HG02840 (cell line): ENCODE results near the gene ARHGEF5.
"Not testable (repeated sequence)": the region's sequence is repeated elsewhere in the genome, so short reads cannot be mapped to it uniquely, and the experiment has no call there.

Source experiments
- ATAC-seq: cut with Tn5 transposase; IDR thresholded peaks from one replicate; pipeline ENCODE4 v1.9.1; 2021; ENCODE audit warnings: mild to moderate bottlenecking, moderate library complexity, moderate number of reproducible peaks; ENCODE audit not compliant: unreplicated experiment, low FRiP score

ARHGEF5 gene

DNA sequence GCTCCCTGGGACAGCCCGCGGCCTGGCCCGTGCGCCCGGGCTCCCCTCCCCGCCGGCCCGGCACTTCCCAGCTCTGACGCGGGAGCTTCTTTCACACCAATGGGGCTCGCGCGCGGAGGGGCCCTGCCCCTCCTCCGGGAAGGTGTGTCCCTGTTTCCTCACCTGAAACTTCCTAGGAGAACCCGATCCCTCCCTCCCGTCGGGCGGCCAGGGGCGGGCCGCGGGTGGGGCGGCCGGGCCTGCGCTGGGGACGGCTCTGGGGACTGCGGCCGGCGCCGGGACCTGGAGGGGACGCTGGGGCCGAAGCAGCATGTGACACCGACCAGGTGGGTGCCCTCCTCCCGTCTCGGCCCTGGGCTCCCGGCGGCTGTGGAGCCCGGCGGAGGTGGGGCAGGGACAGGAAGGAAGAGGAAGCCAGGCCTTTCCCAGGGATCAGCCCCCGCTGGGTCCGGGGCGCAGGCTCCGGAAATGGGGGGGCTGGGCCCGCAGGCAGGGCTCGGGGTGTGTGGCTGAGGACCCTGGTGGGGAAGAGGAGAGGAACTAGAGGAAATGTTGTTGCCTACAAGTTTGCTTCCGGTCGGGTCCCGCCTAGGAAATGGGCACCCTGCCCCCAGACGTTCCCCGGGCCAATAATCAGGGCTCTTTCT is at the start of gene ARHGEF5:
Gene ARHGEF5, plus strand, starts transcription at position 227 of the 647 bp plus-strand sequence. CDS start 7,268 bp downstream, outside the sequence.
- peak; percentile 81 for ATAC-seq

DNA sequence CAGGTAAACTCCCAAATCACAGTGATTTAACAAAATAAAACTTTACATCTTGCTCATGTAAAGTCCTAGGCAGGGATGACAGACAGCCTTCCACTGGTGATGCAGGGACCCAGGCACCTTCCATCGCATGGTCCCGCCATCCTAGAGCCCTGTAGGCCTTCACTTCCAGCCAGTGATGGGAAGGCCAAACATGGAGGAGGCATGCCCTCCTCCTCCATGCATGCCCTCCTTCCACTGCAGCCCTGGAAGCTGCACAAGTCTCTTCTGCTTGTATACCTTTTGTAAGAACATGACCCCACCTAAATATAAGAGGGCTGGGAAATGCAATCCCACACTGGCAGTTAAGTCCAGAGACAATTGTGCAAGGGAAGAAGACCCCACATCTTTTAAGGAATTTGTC is 45.5 kb upstream of the ARHGEF5 start:
- not testable (repeated sequence) for ATAC-seq

DNA sequence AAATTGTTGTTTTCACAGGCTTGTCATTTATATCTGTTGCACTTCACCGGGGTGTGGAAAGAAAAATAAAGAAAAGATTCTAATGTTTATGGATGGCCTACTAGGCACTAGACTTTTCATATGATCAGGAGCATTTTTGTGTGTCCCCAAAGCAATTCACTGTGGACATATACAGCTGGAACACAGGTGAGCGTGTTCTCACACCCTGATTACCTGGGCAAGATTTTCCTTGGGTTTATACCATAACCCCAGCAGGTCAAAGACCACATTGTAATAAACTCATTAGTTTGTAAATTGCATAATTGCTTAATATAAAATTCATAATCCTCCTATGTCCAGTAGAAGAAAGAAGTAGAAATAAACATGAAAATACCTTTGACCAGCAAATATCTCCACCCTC is 44.0 kb upstream of the ARHGEF5 start:
- ATAC-seq = not testable (repeated sequence)

DNA sequence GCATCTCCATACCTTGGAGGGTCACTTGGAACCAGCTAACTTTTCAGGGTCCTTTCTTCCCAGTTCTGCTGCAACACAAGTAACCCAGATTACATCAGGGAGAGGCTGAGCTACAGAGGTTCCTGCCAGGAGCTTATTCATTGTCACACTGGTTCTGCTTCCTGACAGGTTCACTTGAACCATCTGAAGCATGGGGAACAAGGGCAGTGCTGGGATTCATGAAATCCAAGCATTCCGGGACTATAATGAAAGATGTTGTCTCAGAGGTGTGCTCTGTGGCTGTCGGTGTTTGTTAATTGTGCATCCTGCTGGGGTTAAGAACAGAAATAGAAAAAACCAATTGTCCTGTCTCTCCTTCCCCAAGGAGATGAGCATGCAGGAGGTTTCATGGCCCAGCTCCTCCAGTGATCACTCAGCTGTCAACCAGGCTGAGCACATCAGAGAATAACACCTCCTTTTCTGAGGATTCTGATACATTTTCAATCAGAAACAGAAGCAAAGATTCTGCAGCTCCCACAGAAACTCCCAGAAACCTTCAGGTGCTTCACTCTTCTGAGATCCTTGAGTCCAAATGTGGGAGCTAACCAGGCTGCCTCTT is 43.2 kb upstream of the ARHGEF5 start, which contains the start of gene OR2A1:
Gene OR2A1, plus strand, starts transcription at position 548 of the 598 bp plus-strand sequence. CDS start 5,706 bp downstream, outside the sequence.
- not testable (repeated sequence) for ATAC-seq

DNA sequence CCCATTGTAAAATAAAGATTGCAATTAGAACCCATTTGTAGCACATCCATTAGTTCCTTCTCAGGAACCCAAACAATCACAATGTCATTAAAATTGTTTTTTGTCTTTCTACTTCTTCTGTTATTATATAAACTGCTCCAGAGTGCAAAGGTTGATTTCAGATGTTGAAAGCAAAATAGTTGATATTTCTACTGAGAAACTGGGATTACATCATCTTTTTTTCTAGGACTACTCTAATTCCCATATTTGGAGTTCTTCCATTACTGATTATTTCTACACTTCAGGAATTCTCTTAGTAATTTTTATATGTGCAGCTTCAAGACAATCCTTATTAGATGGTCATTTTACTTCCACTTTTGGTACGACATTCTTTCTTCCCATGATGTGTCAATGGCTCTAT is 37.7 kb upstream of the ARHGEF5 start:
- ATAC-seq = not testable (repeated sequence)

DNA sequence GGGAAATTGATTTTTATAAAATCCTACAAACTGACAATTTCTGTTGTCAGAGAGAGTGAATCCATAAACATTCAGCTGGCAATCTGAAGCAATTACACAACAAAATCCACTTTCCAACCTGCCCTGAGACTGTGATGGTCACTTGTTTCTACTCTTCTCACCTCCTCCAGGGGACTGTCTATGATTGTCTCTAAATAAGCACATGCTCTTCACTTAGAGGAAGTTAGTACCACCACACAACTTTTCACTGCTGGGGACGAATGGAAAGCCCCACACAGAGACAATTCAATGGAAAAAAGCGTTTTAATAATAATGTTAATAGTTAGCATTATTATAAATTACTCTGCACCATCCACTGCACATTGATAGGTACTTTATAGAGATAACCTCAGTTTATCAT is 35.7 kb upstream of the ARHGEF5 start:
- ATAC-seq = not testable (repeated sequence)

DNA sequence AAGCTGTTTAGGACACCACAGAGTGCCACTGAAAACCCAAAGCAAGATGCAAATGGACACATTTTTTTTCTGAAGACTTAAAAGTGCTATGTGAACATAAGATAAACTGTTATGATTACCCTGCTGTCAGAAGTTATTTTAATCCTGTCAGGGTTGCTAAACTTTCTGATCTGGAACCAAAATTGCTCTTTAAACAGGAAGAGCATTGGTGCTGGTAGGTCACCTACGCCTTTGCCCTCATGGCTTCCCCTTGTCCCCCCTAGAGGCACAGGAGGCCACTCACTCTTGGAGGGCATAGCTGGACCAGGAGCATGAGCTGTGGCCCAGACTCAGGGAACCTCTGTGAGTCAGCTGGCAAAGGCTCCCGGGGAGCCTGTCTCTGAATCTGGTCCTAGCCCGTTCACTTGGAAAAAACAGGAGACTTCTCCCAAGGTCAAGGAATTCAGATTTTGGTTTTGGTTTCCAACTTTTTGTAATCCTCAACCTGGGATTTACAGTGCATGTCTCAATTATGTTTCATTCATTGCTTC is 33.5 kb upstream of the ARHGEF5 start:
- ATAC-seq = not testable (repeated sequence)

DNA sequence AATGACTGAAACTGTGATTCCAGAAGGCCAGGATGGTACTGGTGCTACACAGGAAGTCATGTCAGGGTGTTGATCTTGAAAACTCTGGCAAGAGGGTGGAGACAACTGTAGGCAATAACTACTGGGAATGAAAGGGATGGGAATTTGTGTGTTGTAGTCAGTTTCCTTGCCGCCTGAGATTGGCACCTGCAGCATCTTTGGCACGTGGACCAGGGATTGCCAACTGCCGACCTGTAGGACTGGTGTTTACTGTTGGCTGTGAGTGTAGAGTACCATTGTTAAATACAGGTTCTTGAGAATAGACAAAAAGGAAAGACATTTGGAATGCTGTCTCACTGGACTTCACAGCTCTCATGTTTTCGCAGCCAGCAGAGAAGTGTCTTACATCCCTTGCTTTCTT is 31.8 kb upstream of the ARHGEF5 start:
- ATAC-seq = not testable (repeated sequence)

DNA sequence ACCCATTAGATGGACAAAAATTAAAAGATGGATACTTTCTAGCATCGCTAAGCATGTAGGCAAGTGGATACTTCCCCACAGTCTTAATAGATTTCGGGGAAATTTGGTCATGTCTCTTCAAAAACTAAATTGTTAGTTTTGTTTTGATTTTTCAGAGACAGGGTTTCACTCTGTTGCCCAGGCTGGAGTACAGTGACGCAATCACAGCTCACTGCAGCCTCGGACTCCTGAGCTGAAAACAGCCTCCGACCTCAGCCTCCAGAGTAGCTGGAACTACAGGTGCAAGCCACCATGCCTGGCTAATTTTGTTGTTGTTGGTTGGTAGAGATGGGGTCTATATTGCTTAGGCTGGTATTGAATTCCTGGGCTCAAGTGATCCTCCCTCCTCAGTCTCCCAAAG is 29.3 kb upstream of the ARHGEF5 start:
- ATAC-seq = not testable (repeated sequence)

DNA sequence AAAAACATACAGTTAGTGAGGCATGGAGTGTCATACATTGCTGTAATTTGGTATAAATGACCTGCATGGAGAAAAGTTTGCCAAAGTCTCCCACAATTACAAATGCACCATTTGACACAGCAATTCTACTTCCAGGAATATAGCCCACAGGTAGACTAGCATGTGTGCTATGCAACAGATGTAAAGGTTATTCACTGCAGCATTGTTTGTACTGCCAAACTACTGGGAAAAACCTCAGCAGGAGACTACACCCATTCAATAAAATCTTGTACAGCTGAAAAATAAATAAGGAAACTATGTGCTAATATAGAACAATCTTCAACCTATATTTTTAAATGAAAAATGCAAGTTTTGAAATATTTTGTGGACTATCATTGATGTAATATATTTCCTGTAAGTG is 25.2 kb upstream of the ARHGEF5 start:
- not testable (repeated sequence) for ATAC-seq

DNA sequence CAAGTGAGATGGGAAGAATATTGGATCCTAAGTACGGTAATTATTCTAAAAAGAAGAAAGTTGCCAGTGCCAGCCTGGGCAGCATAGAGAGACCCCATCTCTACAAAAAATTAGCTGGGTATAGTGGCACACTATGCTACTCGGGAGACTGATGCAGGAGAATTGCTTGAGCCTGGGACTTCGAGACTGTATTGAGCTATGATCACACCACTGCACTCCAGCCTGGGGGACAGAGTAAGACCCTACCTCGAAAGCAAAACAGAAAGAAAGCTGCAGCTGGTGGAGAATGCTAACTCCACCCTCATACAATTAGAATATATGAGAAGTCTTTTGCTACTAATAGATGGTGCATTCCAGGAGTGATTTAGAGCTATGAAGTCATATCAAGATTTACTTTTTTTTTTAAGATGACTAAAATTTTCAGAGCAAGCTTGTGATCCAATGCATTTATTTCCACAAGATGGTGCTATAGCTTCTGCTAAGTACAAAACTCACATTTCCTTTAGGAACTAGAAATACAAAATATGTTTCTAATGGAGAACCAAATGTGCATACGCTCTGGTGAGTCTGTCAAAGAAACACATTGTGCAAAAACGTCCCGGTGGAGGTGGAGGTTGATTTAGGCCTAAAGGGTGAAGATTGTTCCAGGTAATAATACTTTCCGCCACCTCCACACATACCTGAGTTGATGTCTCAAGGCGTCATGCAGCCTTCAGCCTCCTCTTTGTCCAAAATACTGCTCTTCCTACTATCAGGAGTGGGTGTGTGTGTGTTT is 23.8 kb upstream of the ARHGEF5 start:
- not testable (repeated sequence) for ATAC-seq

DNA sequence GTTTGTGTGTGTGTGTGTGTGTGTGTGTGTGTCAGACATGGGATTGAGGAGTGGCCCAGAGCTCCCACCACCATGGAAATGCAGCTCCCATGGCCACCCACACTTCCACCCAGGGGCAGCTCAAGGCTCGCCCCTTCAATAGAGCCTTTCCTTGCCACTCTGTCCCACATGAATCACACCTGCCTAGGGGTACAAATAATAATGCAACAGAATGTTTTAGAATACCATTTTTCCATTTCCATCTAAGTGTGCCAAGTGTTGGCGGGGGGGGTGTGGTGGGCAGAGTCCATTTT is 23.3 kb upstream of the ARHGEF5 start:
- not testable (repeated sequence) for ATAC-seq

DNA sequence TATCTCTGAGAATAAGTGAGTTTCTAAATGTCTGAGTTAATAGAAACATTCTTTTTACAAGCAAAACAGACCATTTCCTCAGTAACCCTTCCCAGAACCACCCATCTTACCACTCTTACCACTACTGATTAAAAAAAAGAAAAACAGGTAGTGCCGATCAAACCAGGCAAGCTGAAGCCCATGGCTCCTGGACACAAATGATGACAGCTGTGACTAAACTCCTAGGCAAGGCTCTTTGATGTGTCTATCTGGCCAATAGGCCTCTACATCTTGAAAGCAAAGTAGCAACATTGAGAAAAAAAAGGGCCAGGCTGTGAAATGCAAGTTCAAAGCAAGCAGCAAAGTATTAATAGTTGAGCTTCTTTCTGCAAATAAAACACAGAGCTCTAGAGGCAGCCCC is 6.6 kb upstream of the ARHGEF5 start:
- not testable (repeated sequence) for ATAC-seq

DNA sequence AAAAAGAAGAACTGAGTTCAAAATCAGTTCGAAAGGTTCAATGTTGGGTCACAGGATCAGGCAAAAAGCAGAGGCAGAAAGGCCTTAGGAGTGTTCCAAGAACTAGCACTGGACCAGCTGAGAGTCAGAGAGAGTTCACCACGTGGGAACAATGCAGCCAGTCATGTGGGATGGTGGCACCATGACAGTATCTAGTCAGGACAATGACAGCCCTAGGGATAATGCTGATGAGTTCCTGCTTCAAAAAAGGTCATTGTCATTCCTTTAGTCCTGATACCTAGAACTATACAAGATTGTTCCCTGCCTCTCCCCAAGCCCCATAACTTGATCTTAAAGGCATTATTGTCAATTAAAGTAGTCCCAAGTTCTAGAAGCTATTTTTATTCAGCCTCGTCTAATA is 3.5 kb upstream of the ARHGEF5 start:
- not testable (repeated sequence) for ATAC-seq

DNA sequence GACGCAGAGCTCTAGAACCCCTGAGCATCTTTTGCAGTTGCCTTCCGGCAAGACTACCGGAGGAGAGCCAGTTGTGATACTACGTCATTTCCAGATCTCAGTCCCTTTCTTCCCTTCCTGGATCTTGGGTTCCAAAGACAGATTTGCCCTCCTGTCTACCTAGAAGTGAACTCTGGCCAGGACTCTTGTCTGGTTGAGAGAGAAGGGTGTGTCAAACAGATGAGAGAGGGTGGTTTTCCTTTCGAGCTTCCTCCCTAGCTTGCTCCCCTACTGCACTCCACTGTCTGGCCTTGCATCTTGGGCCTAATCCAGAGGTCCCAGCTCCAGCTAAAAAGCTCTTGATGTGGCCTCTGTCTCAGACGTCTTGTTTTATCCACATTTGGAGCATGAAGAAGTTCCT is 983 bp downstream of the ARHGEF5 start:
- not testable (repeated sequence) for ATAC-seq

DNA sequence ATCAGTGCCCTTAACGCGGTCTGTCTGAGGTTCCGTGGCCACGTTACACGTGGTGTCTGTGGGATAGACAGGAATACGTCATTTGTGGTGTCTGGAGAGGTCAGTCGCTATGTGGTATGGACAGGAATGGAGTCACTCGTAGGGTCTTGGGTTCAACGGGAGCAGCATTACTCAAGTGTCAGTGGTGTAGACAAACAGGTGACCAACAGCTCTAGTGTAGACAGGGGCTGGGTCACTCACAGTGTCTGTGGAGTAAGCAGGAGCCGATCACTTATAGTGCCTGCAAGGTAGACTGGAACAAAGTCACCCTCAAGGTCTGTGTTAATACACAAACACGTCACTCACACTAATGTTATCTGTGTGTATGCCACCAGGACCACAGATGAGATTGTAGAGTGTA is 1.7 kb downstream of the ARHGEF5 start:
- not testable (repeated sequence) for ATAC-seq

DNA sequence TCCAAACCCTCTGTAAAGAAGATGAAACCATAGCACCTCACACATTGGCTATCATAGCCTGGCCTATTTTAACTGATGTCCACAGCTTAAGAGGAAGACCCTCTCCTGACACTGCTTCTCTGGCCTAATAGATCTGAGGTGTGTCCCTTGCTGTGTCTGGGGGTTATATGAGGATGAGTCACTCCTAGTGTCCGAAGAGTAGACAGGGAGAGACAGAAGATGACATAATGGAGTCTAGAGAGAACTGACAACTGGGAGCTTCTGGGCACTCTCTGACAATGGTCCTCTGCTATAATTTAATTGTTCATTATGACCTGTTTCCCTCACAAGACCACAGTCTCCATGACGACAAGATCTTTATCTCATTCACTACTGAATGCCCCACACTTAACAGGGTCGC is 6.9 kb downstream of the ARHGEF5 start:
- not testable (repeated sequence) for ATAC-seq

DNA sequence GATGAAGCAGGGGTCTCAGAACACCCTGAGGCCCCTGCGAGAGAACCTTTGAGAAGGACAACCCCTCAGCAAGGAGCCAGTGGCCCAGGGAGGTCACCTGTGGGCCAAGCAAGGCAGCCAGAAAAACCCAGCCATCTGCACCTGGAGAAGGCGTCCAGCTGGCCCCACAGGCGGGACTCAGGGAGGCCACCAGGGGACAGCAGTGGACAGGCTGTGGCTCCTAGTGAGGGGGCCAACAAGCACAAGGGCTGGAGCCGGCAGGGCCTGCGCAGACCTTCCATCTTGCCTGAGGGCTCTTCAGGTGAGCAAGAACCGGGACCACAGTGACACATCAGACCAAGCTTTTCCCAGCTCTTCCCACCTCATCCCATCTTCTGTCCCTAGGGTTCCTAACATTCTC is 10.3 kb downstream of the ARHGEF5 start:
- ATAC-seq = not testable (repeated sequence)

DNA sequence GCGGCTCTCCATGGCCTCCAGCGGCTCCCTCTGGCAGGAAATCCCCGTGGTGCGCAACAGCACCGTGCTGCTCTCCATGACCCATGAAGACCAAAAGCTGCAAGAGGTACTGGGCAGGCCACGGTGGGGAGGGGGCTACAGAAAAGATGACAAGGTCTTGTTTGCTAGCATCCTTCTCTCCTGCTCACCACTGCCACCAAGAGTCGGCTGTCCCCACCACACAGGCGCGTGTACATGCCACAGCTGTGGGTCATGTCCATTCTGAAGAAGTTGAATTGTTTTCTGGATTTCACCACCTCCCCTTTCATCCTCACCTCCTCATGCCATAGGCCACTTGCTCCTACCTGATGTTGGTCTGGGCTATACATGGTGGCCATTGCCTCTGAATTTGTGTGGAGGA is 12.0 kb downstream of the ARHGEF5 start:
- not testable (repeated sequence) for ATAC-seq

DNA sequence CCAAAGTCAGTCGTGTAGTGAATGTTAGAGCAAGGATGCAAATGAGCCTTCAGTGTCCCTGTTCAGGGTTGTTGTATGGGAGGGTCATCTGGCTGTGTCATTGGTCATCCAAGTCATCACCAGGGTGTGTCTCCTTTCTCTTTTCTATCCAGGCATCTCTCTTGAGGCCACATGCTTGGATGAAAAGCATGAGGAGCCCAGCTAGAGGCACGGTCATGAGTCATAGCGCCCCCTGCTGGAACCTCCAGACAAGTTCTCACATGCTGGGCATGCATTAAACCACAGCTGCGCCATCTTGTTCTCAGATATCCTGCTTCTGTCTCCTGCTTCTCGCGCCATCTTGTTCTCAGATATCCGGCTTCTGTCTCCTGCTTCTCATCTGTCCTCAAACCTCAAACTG is 14.0 kb downstream of the ARHGEF5 start:
- ATAC-seq = not testable (repeated sequence)

DNA sequence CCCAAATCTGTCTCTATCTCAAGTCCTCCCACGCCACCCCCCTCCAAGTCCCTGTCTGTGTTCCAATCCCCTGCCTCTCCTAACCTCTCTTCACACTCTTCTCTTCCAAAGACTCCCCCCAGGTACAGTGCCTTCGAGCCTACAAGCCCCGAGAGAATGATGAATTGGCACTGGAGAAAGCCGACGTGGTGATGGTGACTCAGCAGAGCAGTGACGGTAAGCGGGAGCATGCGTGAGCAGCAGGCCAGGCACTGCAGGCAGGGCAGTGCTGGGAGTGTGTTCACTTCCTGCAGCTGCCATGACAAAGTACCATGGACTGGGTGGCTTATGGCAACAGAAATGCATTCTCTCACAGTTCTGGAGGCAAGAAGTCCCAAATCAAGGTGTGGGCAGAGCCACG is 23.4 kb downstream of the ARHGEF5 start:
- ATAC-seq = no peak
